Measurements from ENCODE around the gene ADNP.

Gene ADNP

GRCh38 chr20:50929299-50930138 is 1.7 kb downstream of the ADNP start:
- DNase-seq (ENCODE audit: low spot score): peak; percentile 90
- ChIA-PET CTCF (interaction anchor here (0.5 to 7.6 kb wide), 17 partner anchors 9 to 349 kb away, joined by 3 to 58 read pairs (median 4); partner anchors contain the start of genes BCAS4 and DPM1), POLR2A (ENCODE audit: low non-redundant PET) (interaction anchor here (1.3 to 2.1 kb wide), 2 partner anchors 10 to 29 kb away, joined by 4 to 10 read pairs; partner anchors contain the start of genes DPM1 and MOCS3)
- peak overlapping the region; percentile 96 for H3K27ac ChIP-seq
- TF ChIP-seq CTCF (conservative IDR thresholded peaks at IDR 0.05; ENCODE audit: low read depth): peak; percentile 95

- no peak for TF ChIP-seq CTCF (conservative IDR thresholded peaks at IDR 0.05; ENCODE audit: low read depth)
- H3K27ac ChIP-seq: no peak overlapping the region
- DNase-seq (ENCODE audit: low spot score): no peak
- CTCF ChIA-PET: interaction anchor here (0.6 to 7.6 kb wide), 7 partner anchors 8 to 762 kb away, joined by 3 to 58 read pairs (median 5); partner anchors contain the start of gene BCAS4
- POLR2A ChIA-PET (ENCODE audit: low non-redundant PET): no interaction called here
Observed at GRCh38 chr20:50928469-50928868, 2.8 kb downstream of the ADNP start.

GRCh38 chr20:50926530-50926929 is 4.7 kb downstream of the ADNP start:
- ChIA-PET CTCF (interaction anchor here (0.5 to 7.6 kb wide), 6 partner anchors 8 to 156 kb away, joined by 3 to 58 read pairs (median 3); partner anchors contain the start of gene BCAS4), POLR2A (ENCODE audit: low non-redundant PET) (no interaction called here)
- no peak for TF ChIP-seq CTCF (conservative IDR thresholded peaks at IDR 0.05; ENCODE audit: low read depth)
- no peak overlapping the region for H3K27ac ChIP-seq
- no peak for DNase-seq (ENCODE audit: low spot score)

GRCh38 chr20:50924261-50924920 is 6.8 kb downstream of the ADNP start:
- DNase-seq (ENCODE audit: low spot score): no peak
- POLR2A ChIA-PET (ENCODE audit: low non-redundant PET): no interaction called here
- H3K27ac ChIP-seq: no peak overlapping the region
- no peak for TF ChIP-seq CTCF (conservative IDR thresholded peaks at IDR 0.05; ENCODE audit: low read depth)
- CTCF ChIA-PET: interaction anchor here (2.0 kb wide), 1 partner anchor 130 kb away, joined by 20 read pairs; the partner anchor contains the start of gene BCAS4

GRCh38 chr20:50921803-50922501 is 9.3 kb downstream of the ADNP start:
- peak overlapping the region; percentile 51 for H3K27ac ChIP-seq

More at GRCh38 chr20:50921803-50922501, 9.3 kb downstream of the ADNP start:
- no peak for DNase-seq (ENCODE audit: low spot score)
- ChIA-PET POLR2A (ENCODE audit: low non-redundant PET) (interaction anchor here (0.9 kb wide), 1 partner anchor 37 kb away, joined by 6 read pairs; the partner anchor contains the start of genes DPM1 and MOCS3), CTCF (interaction anchor here (0.5 to 2.9 kb wide), 4 partner anchors 7 to 272 kb away, joined by 4 to 20 read pairs (median 10); partner anchors contain the start of genes ADNP and BCAS4)
- no peak for TF ChIP-seq CTCF (conservative IDR thresholded peaks at IDR 0.05; ENCODE audit: low read depth)

Data from RWPE1 (cell line).